ENCODE measurements around the gene PTK7.

DNA sequence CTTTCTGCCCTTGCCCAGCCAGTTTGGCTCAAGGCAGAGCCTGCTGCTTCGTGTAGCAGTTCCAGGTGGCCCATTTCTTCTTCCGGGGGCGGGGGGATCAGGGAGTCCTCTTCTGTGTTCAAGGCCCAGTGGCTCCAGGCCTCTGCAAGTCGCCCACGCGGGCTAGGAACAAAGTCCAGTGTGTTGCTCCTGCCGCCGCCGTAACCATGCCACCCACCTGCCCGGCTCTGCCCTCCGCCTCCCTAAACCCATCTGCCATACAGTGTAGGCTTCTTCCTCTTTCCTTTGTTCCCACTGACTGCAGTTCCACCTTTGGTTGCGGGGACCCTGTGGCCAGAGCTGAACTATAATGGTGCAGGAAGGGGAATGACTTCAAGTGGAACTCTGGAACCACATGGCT lies 51.1 kb downstream of the PTK7 start:
- no peak for TF ChIP-seq ZNF274 (IDR thresholded peaks at IDR 0.05; ENCODE audit: low read depth, low read length)
- no peak for TF ChIP-seq YY1 (IDR thresholded peaks at IDR 0.05; ENCODE audit: insufficient read depth, insufficient read length)
